Measurements from ENCODE around the gene LINC00237. TPM values are rescaled to one million over a fixed set of nuclear protein-coding genes. Genes with fewer than 3 reads are reported as not detected.

Gene LINC00237
- total RNA-seq, 1 experiment from 2014 or later: 0.90 TPM

GRCh38 chr20:21052241-21052640 is 53.9 kb downstream of the LINC00237 start:
- no peak overlapping the region for H2AK5ac ChIP-seq (ENCODE audit: insufficient read length, low read length)
- Mint-ChIP-seq H3K4me1 (peaks cover 28 to 29% of the 10 kb centered on the region in 2 experiments), H3K27me3 (ENCODE audit: low read depth) (no peaks in the 10 kb centered on the region; the same call in 1 of the 2 replicates), H3K36me3 (ENCODE audit: insufficient read depth in 1 of 3, low read depth in 3 of 3) (no peaks in the 10 kb centered on the region), H3K4me3 (no peak overlapping the region; a peak in 1 of 5 replicates), H3K9me3 (no peaks in the 10 kb centered on the region), H3K27ac (peak overlapping the region in 2 of 3 experiments; percentile 68 to 78; a peak in 3 of 7 replicates)
- H3K79me2 ChIP-seq (ENCODE audit: insufficient read depth, low read length): no peaks in the 10 kb centered on the region
- no peak overlapping the region for H4K8ac ChIP-seq (replicated peaks; ENCODE audit: insufficient read length, low read depth, low read length)
- H4K20me1 ChIP-seq (ENCODE audit: control insufficient read depth, insufficient read depth, insufficient read length): no peaks in the 10 kb centered on the region
- H3K23ac ChIP-seq (ENCODE audit: insufficient read length, low read depth, low read length): no peak overlapping the region
- H3T11ph ChIP-seq (ENCODE audit: low read length): no peak overlapping the region
- H2AFZ ChIP-seq (ENCODE audit: low read length): no peak overlapping the region
- H3K23me2 ChIP-seq (ENCODE audit: insufficient read length, low read depth, low read length, poor library complexity, severe bottlenecking): peaks cover 2% of the 10 kb centered on the region
- no peak overlapping the region for H3K14ac ChIP-seq (ENCODE audit: insufficient read depth, low read length)
- H3K4me1 ChIP-seq (ENCODE audit: insufficient read depth, low read length): peaks cover 5% of the 10 kb centered on the region
- no peak overlapping the region for H3K27ac ChIP-seq (ENCODE audit: insufficient read length, low read depth, low read length)
- no peaks in the 10 kb centered on the region for H3K79me1 ChIP-seq (ENCODE audit: insufficient read depth, low read depth, low read length, poor library complexity, severe bottlenecking)
- H3K9ac ChIP-seq (ENCODE audit: extremely low read depth, insufficient read length, low read length): no peak overlapping the region
- H2BK12ac ChIP-seq (ENCODE audit: insufficient read length, low read depth, low read length): no peak overlapping the region
- H4K5ac ChIP-seq (ENCODE audit: insufficient read length, low read depth, low read length): no peak overlapping the region
- no CpG with 5 or more reads among the region's 5 CpGs for WGBS (ENCODE audit: extremely low coverage, insufficient read length, low lambda C conversion rate)
- TF ChIP-seq, protein P1, sequence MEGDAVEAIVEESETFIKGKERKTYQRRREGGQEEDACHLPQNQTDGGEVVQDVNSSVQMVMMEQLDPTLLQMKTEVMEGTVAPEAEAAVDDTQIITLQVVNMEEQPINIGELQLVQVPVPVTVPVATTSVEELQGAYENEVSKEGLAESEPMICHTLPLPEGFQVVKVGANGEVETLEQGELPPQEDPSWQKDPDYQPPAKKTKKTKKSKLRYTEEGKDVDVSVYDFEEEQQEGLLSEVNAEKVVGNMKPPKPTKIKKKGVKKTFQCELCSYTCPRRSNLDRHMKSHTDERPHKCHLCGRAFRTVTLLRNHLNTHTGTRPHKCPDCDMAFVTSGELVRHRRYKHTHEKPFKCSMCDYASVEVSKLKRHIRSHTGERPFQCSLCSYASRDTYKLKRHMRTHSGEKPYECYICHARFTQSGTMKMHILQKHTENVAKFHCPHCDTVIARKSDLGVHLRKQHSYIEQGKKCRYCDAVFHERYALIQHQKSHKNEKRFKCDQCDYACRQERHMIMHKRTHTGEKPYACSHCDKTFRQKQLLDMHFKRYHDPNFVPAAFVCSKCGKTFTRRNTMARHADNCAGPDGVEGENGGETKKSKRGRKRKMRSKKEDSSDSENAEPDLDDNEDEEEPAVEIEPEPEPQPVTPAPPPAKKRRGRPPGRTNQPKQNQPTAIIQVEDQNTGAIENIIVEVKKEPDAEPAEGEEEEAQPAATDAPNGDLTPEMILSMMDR (conservative IDR thresholded peaks at IDR 0.05): no peak
- no peak overlapping the region for H4K91ac ChIP-seq (ENCODE audit: insufficient read length, low read depth, low read length)
- no peak overlapping the region for H3K56ac ChIP-seq (ENCODE audit: insufficient read length, low read depth, low read length)
- DNase-seq: no peak
- no peak overlapping the region for H3K18ac ChIP-seq (ENCODE audit: insufficient read length, low read depth, low read length)
- no peak overlapping the region for H3K4ac ChIP-seq (ENCODE audit: low read depth, low read length)
- H2BK15ac ChIP-seq (ENCODE audit: low read depth, low read length): no peak overlapping the region
- no peak overlapping the region for H2BK5ac ChIP-seq (ENCODE audit: insufficient read length, low read length)
- H2BK120ac ChIP-seq (ENCODE audit: low read depth, low read length, poor library complexity, severe bottlenecking): no peak overlapping the region
- H3K27me3 ChIP-seq (ENCODE audit: insufficient read depth, low read length): no peaks in the 10 kb centered on the region
- H3K4me2 ChIP-seq (ENCODE audit: insufficient read depth, insufficient read length, low read length): no peak overlapping the region
- no peak overlapping the region for H2BK20ac ChIP-seq (ENCODE audit: low read depth, low read length, poor library complexity, severe bottlenecking)
- H3K9me3 ChIP-seq (ENCODE audit: control insufficient read depth, low read depth, low read length): no peaks in the 10 kb centered on the region

Data from H9 (cell line).